Activated CD4-positive, alpha-beta T cell treated with anti-CD3 and anti-CD28 coated beads, Interleukin-2, amount 50 U/mL, for 4 hours (primary cell): ENCODE data around the gene TSPAN4.

ENCODE experiments used
- DNase-seq, 2 experiments: peaks; one replicate each; pipeline ENCODE4 v3.0.0-alpha.2; 2020

Gene TSPAN4

GRCh38 chr11:804599-804964, 38.1 kb upstream of the TSPAN4 start:
- no peak for DNase-seq

DNA sequence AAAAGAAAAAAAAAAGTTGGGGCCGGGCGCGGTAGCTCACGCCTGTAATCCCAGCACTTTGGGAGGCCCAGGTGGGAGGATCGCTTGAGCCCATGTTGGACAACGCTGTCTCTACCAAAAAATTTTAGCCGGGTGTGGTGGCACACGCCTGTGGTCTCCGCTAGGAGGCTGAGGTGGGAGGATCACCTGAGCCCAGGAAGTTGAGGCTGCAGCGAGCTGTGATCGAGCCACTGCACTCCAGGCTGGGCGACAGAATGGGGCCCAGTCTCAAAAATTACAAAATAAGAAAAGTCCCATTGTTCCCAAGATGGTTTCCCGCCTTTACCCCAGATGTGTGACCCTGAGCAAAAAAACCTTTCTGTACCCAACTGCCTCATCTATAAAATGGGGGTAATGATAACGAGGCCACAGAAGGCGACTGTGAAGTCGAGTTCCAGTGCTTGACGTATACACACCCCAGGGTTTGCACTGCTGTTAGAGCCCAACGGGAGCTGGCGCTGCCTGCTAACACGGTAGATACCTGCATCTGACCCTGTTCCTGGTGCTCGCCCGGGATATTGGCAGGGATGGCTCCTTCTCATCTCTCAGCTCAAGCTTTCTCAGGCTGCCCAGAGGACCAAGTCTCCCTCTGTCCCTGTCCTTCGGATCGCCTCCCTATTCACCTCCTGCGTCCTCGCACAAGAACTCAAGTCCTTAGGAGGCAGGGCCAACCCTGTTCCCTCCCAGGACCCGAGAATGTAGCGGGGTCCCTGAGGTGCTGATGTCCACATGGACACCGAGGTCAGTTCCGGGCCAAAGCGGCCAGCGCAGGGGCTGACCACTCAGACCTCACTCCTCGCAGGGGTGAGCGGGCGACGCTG, 34.0 kb upstream of the TSPAN4 start:
- no peak for DNase-seq

DNA sequence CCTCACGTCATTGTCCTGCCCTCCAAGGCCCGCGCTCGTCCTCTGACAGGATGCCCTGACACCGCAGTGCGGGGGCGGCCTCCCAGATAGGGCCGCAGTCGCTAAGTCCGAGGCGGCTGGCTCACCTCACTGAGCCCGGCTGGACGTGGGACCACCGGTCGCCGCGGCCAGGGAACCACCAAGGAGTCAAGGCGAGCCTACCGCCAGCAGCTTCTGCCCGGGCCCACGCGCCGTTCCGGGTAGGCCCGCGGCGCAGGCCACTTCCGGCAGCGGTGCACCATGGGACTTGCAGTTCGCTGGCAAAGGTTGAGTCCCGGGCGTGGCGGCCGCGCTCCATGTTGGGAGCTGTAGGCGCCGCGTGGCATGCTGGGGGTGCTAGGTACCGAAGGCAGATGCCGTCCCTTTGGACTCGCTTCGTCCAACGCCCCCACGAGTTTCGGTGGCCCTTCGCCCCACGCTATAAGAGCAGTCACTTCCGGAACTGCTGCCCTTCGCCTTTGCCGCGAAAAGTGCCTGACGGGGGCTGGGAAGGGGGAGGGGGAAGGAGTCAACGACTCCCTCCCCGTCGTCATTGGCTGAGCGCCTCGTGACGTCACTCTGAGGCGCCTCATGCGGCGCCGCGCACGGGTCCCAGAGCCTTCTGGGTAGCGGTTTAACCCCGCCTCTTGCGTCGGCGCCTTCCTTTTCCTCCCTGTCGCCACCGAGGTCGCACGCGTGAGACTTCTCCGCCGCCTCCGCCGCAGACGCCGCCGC, 33.2 kb upstream of the TSPAN4 start, which contains the start of gene RPLP2:
RPLP2 (plus strand) TSS at position 681 of the 753 bp plus-strand sequence. CDS start 268 bp downstream, outside the sequence.
- DNase-seq: peak; percentile 96 to 97

DNA sequence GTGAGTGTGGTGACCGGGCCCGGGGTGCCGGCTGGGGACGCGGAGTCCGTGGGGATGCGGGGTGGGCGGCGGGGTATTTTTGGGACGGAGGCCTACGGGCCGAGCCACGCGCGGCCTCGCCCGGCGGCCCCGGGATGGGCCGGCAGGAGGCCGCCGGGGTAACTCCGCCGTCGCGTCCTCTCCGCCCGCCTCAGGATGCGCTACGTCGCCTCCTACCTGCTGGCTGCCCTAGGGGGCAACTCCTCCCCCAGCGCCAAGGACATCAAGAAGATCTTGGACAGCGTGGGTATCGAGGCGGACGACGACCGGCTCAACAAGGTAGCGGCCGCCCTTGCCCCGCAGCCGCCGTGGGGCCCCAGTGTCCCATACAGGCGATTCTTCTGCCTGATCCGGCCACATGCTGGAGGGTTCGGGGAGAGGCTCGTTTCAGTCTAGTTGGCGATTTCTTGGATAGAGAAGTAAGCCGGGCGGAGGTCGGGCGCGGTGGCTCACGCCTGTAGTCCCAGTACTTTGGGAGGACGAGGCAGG, 32.5 kb upstream of the TSPAN4 start:
- no peak for DNase-seq

DNA sequence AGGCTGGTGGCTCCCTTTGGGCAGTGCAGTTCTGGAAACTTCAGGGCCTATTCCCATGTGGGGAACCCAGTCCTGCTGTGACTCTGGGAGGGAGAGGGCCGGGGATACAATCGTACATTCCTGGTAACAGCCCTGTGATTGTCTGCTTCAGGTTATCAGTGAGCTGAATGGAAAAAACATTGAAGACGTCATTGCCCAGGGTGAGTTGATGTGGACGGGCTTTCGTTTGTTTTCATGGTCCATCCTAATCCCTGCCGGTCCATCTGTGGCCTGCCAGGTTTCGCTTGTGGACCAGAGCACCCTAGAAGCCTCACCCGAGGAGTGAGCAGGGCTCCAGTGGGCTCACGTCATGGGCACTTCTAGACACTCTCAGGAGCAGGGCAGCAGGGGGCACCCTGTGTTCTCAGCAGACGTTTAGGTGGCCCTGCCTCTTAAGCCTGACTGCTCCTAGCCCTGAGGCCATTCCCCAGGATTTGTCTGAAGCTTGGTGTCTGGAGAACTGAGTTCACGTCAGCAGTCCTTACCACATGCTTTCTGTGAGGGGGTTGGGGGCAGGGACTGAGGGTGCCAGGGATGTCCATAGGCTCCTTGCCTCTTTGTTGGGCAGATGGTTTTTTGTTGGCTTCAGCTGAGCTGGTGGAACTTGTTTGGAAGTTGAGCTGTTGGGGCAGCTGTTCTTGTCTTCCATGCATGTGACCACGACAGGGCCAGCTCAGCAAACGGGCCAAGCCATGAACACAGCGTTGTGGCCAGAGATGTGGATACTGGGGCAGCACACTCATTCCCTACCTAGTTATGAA, 31.0 kb upstream of the TSPAN4 start:
- no peak for DNase-seq

- no peak for DNase-seq
Observed at GRCh38 chr11:812390-812789, 30.3 kb upstream of the TSPAN4 start.

DNA sequence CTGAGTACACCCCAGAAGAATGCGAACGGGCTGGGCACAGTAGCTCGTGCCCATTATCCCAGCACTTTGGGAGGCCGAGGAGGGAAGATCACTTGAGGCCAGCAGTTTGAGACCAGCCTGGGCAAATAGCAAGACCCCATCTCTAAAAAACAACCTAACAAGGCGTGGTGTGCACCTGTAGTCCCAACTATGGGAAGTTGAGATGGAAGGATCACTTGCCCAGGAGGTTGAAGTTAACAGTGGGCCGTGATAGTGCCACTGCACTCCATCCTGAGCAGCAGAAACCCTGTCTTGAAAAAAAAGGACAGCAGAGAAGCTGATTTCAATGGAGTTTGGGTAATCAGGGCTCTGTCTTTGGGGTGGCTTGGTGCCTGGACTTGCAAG, 29.6 kb upstream of the TSPAN4 start:
- DNase-seq: no peak

DNA sequence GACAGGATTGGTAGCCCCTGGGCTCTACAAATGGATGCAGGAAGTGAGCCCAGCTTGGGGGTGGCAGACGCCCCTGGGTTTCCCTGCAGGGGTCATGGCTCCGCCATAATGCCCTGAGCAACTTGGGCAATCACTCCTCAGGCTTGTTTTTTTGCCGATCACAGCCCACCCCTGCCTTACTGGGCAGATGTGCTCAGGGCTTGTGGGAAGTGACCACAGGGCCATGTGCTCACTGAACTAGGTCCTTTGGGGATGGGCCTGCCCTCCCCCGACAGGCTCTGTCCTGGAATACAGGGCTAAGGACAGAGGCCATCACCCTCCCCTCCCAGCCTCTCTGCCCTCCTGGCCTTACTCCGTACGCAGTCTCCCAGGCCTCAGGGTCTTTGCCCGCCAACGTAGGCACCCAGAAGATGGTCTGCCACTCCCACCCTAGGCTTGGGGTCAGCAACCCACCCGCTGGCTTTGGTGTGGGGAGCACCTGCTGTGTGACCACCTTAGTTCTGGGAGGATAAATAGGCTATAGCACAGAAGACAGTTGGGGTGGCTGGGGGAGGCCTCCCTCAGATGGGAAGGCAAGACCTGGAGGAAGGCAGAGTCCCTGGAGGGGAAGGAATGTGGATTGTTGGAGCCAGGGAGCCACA, 29.1 kb upstream of the TSPAN4 start:
- no peak for DNase-seq

- DNase-seq: no peak
Observed at GRCh38 chr11:815675-816432, 26.8 kb upstream of the TSPAN4 start.

GRCh38 chr11:816433-816779, 26.2 kb upstream of the TSPAN4 start:
- DNase-seq: no peak

GRCh38 chr11:818396-819128, 24.1 kb upstream of the TSPAN4 start, which contains the start of gene PNPLA2:
Gene PNPLA2 (plus strand): TSS chr11:818914. CDS start chr11:819719, 805 bp downstream.
- no peak for DNase-seq

GRCh38 chr11:819129-819931, 23.3 kb upstream of the TSPAN4 start:
- DNase-seq: peak; percentile 89

DNA sequence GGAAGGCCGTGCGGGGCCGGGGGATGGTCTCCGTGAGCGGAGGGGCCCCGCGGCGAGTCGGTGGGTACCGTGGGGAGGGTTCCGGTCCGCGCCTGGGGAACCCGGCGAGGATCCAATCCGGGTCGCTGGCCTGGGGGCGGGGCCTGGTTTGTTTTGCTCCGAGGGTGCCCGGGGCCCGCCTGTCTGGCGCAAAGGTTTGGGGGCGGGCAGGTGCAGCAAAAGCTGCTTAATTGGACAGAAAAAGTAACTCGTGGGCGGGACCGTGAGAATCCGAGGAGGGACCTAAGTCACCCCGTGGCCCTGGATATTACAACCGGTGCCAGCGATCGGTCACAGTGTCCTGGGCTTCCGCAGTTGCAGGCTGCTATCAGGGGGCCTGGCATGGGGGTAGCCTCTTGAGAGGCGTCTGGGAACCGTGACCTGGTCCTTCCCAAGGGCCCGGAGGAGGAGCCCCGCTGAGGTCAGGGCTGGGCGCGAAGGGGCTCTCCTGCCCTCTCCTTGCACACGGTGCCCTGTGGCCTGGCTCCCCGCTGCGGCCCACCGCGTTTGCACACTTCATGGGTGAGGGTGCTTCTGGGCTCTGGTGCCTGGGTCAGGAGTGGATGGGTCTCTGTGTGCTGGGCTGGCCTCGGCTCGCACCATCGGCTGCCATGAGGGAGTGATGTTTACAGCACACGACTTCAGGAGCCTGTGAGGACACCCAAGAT, 22.6 kb upstream of the TSPAN4 start:
- peak; percentile 91 to 93 for DNase-seq

DNA sequence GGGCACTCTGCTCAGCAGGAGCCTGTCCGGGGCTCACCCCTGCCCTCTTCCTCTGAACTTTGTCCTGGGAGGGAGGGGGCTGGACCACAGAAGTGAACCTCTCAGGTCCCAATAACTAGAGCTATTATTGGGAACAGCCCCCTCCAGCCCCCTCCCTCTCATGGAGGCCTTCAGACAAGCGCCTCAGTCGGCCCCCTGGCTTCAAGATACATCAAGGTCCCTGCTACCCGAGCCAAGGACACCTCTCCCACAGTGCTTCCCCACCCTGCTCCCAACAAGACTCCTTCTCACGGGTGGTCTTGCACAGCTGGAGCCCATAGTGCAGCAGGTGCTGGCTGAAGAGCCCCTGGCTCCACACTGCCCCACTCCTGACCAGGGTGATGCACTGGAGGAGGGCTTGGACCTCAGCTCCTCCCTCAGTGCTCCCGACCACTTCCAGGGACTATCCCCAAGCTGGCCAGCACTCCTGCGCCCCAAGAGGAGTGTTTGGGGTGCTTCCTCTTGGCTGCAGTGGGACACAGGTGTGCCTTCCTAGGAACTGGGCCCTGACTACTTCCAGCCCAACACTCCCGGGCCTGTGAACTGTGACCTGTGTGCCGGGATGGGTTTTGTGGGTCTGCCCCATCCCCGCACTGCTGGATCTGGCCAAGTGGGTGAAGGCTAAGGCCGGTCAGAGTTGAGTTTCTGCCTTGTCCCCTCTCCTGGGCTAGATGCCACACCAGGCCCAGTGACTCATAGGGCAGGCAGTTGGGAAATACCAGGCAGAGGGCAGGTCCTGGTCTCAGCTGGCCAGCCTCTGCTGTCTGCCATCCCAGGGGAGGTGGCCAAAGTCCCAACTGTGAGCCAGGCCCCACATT, 21.8 kb upstream of the TSPAN4 start:
- DNase-seq: no peak

DNA sequence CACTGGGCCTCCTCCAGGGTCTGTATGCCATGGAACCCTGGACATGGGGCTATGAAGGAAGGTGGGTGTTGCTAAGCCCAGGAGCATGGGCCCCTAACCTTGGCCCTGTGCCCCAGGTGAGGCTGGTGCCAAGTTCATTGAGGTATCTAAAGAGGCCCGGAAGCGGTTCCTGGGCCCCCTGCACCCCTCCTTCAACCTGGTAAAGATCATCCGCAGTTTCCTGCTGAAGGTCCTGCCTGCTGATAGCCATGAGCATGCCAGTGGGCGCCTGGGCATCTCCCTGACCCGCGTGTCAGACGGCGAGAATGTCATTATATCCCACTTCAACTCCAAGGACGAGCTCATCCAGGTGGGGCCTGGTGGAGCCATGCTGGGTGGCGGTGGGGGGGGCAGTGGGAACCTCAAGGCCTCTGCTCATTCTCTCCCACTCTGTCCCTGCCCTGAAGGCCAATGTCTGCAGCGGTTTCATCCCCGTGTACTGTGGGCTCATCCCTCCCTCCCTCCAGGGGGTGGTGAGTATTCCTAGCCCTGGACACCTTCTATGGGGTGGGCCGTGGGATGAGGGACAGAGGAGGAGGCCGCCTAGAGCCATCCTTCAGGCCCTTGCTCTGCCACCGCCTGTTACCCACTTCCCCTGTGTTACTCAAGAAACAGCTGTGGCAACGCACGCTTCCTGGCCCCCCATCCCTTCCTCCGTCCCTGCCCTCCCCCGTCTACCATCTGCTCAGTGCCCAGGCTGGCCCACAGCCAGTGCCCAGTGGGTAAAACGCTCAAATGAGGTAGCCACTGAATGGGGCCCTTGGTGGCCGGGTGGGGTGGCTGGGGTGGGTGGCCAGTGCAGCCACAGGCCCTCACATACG, 20.9 kb upstream of the TSPAN4 start:
- DNase-seq: no peak

GRCh38 chr11:823441-824291, 19.0 kb upstream of the TSPAN4 start:
- DNase-seq: no peak
